HepG2 (cell line): Measurements from ENCODE around the gene GALNT15. TPM values are rescaled to one million over a fixed set of nuclear protein-coding genes. Genes with fewer than 3 reads are reported as not detected.

Experiments used
- AKAP8 ChIP-seq: sonication (generic); formaldehyde crosslinking; IDR thresholded peaks from 2 replicates; pipeline ENCODE4 v1.5.1; 2020; ENCODE audit warnings: mild to moderate bottlenecking, missing genetic modification reagents
- CBX5 ChIP-seq: sonication (generic); formaldehyde crosslinking; IDR thresholded peaks from 2 replicates; pipeline ENCODE4 v1.4.0; 2020; ENCODE audit warnings: missing genetic modification reagents, borderline replicate concordance
- CEBPG ChIP-seq: IDR thresholded peaks from 2 replicates; pipeline ENCODE4 v1.6.1; 2016
- CENPX ChIP-seq: sonication (generic); formaldehyde crosslinking; IDR thresholded peaks from 2 replicates; pipeline ENCODE4 v1.9.0; 2021; ENCODE audit warnings: mild to moderate bottlenecking, missing genetic modification reagents, moderate library complexity
- E2F5 ChIP-seq: sonication (generic); formaldehyde crosslinking; conservative IDR thresholded peaks from 2 replicates; pipeline ENCODE4 v1.4.0; 2020; ENCODE audit warnings: missing genetic modification reagents
- EHMT2 ChIP-seq: fragments of 200-600 bp; sonication (generic); IDR thresholded peaks from 2 replicates; pipeline ENCODE4 v1.7.0; 2017; ENCODE audit warnings: antibody characterized with exemption, low read depth, low read length, borderline replicate concordance
- ETV5 ChIP-seq: IDR thresholded peaks from 2 replicates; pipeline ENCODE4 v1.6.1; 2018; ENCODE audit warnings: missing biosample characterization, missing genetic modification reagents, inconsistent platforms, borderline replicate concordance
- FOXM1 ChIP-seq: sonication (generic); formaldehyde crosslinking; IDR thresholded peaks from 2 replicates; pipeline ENCODE4 v1.5.0; 2020; ENCODE audit warnings: missing genetic modification reagents
- HIVEP1 ChIP-seq: sonication (generic); formaldehyde crosslinking; IDR thresholded peaks from 2 replicates; pipeline ENCODE4 v1.4.0; 2020; ENCODE audit warnings: mild to moderate bottlenecking, missing genetic modification reagents
- NFKB2 ChIP-seq: sonication (generic); formaldehyde crosslinking; IDR thresholded peaks from 2 replicates; pipeline ENCODE4 v1.4.0; 2020; ENCODE audit warnings: missing genetic modification reagents, borderline replicate concordance
- SETDB1 ChIP-seq: sonication (generic); formaldehyde crosslinking; IDR thresholded peaks from 2 replicates; pipeline ENCODE4 v1.5.1; 2020; ENCODE audit warnings: missing genetic modification reagents, mild to moderate bottlenecking, borderline replicate concordance
- SRF ChIP-seq: IDR thresholded peaks from 2 replicates; pipeline ENCODE4 v1.6.1; 2011; ENCODE audit warnings: mild to moderate bottlenecking, low read depth, low read length, moderate library complexity
- TAF15 ChIP-seq: fragments of 200-400 bp; formaldehyde crosslinking; IDR thresholded peaks from one replicate; pipeline ENCODE4 v1.6.1; 2018; ENCODE audit warnings: mild to moderate bottlenecking, low read depth, low read length; ENCODE audit not compliant: poor library complexity, severe bottlenecking
- TGIF2 ChIP-seq: IDR thresholded peaks from 2 replicates; pipeline ENCODE4 v1.6.1; 2016; ENCODE audit warnings: control low read depth, missing compliant biosample characterization
- XRCC5 ChIP-seq: fragments of 200-400 bp; formaldehyde crosslinking; optimal IDR thresholded peaks from 2 replicates; pipeline ENCODE3; 2017; ENCODE audit warnings: mild to moderate bottlenecking, low read length
- ZBTB14 ChIP-seq: sonication (generic); formaldehyde crosslinking; IDR thresholded peaks from 2 replicates; pipeline ENCODE4 v1.4.0; 2020; ENCODE audit warnings: missing genetic modification reagents
- ZFP36 ChIP-seq: fragments of 150-350 bp; IDR thresholded peaks from 2 replicates; pipeline ENCODE4 v1.6.1; 2018; ENCODE audit warnings: borderline replicate concordance, low read length, low read depth; ENCODE audit not compliant: partially characterized antibody
- ZNF263 ChIP-seq: sonication (generic); formaldehyde crosslinking; IDR thresholded peaks from 2 replicates; pipeline ENCODE4 v1.4.0; 2020; ENCODE audit warnings: missing genetic modification reagents
- ZNF34 ChIP-seq: sonication (generic); formaldehyde crosslinking; IDR thresholded peaks from 2 replicates; pipeline ENCODE4 v1.4.0; 2020; ENCODE audit warnings: mild to moderate bottlenecking, missing genetic modification reagents, borderline replicate concordance
- ZNF343 ChIP-seq: sonication (generic); formaldehyde crosslinking; IDR thresholded peaks from 2 replicates; pipeline ENCODE4 v1.4.0; 2020; ENCODE audit warnings: mild to moderate bottlenecking, missing genetic modification reagents
- ZNF432 ChIP-seq: sonication (generic); formaldehyde crosslinking; IDR thresholded peaks from 2 replicates; pipeline ENCODE4 v1.5.0; 2020; ENCODE audit warnings: missing genetic modification reagents, mild to moderate bottlenecking, borderline replicate concordance
- ZNF557 ChIP-seq: sonication (generic); formaldehyde crosslinking; IDR thresholded peaks from 2 replicates; pipeline ENCODE4 v1.4.0; 2020; ENCODE audit warnings: missing genetic modification reagents
- ZNF576 ChIP-seq: sonication (generic); formaldehyde crosslinking; IDR thresholded peaks from 2 replicates; pipeline ENCODE4 v1.4.0; 2020; ENCODE audit warnings: mild to moderate bottlenecking, missing genetic modification reagents
- ZNF616 ChIP-seq: sonication (generic); formaldehyde crosslinking; IDR thresholded peaks from 2 replicates; pipeline ENCODE4 v1.5.0; 2020; ENCODE audit warnings: low read depth, mild to moderate bottlenecking, missing genetic modification reagents
- ZNF672 ChIP-seq: sonication (generic); formaldehyde crosslinking; IDR thresholded peaks from 2 replicates; pipeline ENCODE4 v1.8.1; 2022; ENCODE audit warnings: missing genetic modification reagents
- polyA plus RNA-seq, 8 experiments: library from polyadenylated mRNA; depleted of rRNA in 3 of 8; stranded (reverse) in 7 of 8; unstranded in 1 of 8; fragments of >200 nt; fragmentation: Illumina TruSeq in 4 of 8; extraction: Trizol in 4 of 8; gene quantifications; 2 replicates each; pipeline versions ENCODE4 v1.2.1 to v1.2.3, GENCODE V29; 2011 to 2016; ENCODE audit warnings: low read depth in 4 of 8, missing spikeins in 1 of 8, mixed read lengths in 1 of 8; ENCODE audit not compliant: insufficient read depth in 1 of 8
- total RNA-seq, 5 experiments: library from RNA; depleted of rRNA; stranded (reverse); fragments of >200 nt; fragmentation: Illumina TruSeq; extraction: Trizol; gene quantifications; 2 replicates each; pipeline ENCODE4 v1.2.3, GENCODE V29; 2016; ENCODE audit warnings: low read depth in 1 of 5
- TF ChIP-seq, protein P1 (sequence below): sonication (generic); formaldehyde crosslinking; IDR thresholded peaks from 2 replicates; pipeline ENCODE4 v1.4.0; 2020; ENCODE audit warnings: mild to moderate bottlenecking, low read depth, missing genetic modification reagents
- TF ChIP-seq, protein P2 (sequence below): sonication (generic); formaldehyde crosslinking; IDR thresholded peaks from 2 replicates; pipeline ENCODE4 v1.4.0; 2020; ENCODE audit warnings: missing genetic modification reagents, borderline replicate concordance

GALNT15 gene
- total and polyA plus RNA-seq, 2 of the 13 experiments (the other 11 are each of a cell fraction or from before 2014, with no cell fraction given) = 0.02 to 0.04 TPM

DNA sequence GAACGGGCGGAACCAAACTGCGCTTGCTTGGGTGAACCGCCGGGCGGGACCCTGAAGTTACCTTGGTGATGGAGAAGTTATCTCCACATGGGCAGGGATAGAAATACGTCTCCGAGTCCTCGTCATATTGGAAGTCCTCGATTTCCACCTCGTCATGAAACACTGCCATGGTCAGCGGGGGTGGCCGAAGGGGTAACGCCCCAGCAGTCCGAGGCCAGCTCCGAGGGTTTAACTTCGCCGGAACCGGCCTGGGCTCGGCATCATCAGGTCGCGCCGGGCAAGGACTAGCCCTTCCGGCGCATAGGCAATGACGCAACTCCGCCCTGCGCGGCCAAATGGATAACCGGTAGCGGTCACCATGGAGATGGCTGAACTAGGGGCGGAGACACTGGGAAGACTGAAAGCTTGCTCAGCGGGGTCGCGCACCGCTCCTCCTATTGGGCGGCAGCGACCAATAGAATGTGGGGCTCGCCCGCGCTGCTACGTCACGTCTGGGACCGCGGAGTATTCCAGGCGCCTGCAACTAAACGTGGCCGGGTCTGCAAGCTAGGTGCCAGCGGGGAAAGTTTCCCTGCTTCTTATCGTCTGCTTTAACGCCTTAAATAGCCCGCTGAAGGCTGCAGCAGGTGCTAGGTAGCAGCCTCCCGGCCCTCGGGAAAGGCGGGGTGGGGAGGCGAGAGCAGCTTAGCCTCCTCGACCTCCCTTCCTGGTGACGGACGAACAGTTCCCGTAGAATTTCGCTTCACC is 90.4 kb downstream of the GALNT15 start, which contains the start of the genes DPH3 and OXNAD1 (continued):
- TF ChIP-seq TAF15 (no peak), ZNF616 (CRISPR knock-in tag) (no peak), NFKB2 (0 out of 2 replicates have a peak, but pooled peaks have one; percentile 2), EHMT2 (no peak), ZBTB14 (CRISPR knock-in tag) (peak; percentile 70; the same call in 1 of the 2 replicates), ZNF34 (no peak), ZNF576 (peak; percentile 46; the same call in 1 of the 2 replicates), ZNF263 (no peak), TGIF2 (CRISPR knock-in tag) (peak; percentile 50; the same call in 1 of the 2 replicates), FOXM1 (CRISPR knock-in tag) (no peak), ZNF672 (CRISPR knock-in tag) (no peak), ETV5 (CRISPR knock-in tag) (peak; percentile 72; the same call in 1 of the 2 replicates), CENPX (CRISPR knock-in tag) (no peak), ZFP36 (no peak), CBX5 (CRISPR knock-in tag) (no peak), SRF (peak; percentile 87), SETDB1 (no peak), ZNF557 (CRISPR knock-in tag) (no peak), ZNF343 (no peak), AKAP8 (CRISPR knock-in tag) (0 out of 2 replicates have a peak, but pooled peaks have one; percentile 41), CEBPG (CRISPR knock-in tag) (peak; percentile 84), E2F5 (0 out of 2 replicates have a peak, but pooled peaks have one; percentile 13), ZNF432 (CRISPR knock-in tag) (no peak), HIVEP1 (CRISPR knock-in tag) (peak; percentile 86), XRCC5 (no peak)
- TF ChIP-seq, protein P1, sequence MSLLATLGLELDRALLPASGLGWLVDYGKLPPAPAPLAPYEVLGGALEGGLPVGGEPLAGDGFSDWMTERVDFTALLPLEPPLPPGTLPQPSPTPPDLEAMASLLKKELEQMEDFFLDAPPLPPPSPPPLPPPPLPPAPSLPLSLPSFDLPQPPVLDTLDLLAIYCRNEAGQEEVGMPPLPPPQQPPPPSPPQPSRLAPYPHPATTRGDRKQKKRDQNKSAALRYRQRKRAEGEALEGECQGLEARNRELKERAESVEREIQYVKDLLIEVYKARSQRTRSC = no peak
- TF ChIP-seq, protein P2, sequence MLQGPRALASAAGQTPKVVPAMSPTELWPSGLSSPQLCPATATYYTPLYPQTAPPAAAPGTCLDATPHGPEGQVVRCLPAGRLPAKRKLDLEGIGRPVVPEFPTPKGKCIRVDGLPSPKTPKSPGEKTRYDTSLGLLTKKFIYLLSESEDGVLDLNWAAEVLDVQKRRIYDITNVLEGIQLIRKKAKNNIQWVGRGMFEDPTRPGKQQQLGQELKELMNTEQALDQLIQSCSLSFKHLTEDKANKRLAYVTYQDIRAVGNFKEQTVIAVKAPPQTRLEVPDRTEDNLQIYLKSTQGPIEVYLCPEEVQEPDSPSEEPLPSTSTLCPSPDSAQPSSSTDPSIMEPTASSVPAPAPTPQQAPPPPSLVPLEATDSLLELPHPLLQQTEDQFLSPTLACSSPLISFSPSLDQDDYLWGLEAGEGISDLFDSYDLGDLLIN (CRISPR knock-in tag) = no peak
